Measurements from ENCODE around the gene DCST2. TPM values are rescaled to one million over a fixed set of nuclear protein-coding genes. Genes with fewer than 3 reads are reported as not detected.

The DCST2 gene
- total and polyA plus RNA-seq, 10 of the 15 experiments (the other 5 are each of a cell fraction or from before 2014, with no cell fraction given) = 0.33 to 0.41 (median 0.36) TPM; not detected in 7

- WGBS (ENCODE audit: insufficient coverage, insufficient replicate concordance, low lambda C conversion rate, missing lambda C conversion rate) = under 1% methylated on average over 24 of the region's 38 CpGs
- Histone ChIP-seq H3K9ac (ENCODE audit: control insufficient read depth, insufficient read depth, low read length) (peak overlapping the region; percentile 66; the same call in 1 of the 2 replicates), H3K4me1 (ENCODE audit: control insufficient read depth, insufficient read depth, low read length) (peaks cover 39% of the 10 kb centered on the region), H3K4me2 (ENCODE audit: control insufficient read depth, insufficient read depth) (peak overlapping the region; percentile 36), H2AFZ (ENCODE audit: control insufficient read depth, low read depth, low read length) (peak overlapping the region; percentile 90), H3K9me3 (replicated peaks; ENCODE audit: control insufficient read depth, insufficient read depth, low read length) (no peaks in the 10 kb centered on the region), H3K36me3 (ENCODE audit: control insufficient read depth in 2 of 2, insufficient read depth in 2 of 2, low read length in 1 of 2) (no peaks in the 10 kb centered on the region; a peak in 1 of 4 replicates), H3K4me3 (peak overlapping the region; percentile 98), H3K79me2 (ENCODE audit: control insufficient read depth, insufficient read depth, low read length) (peaks cover 46% of the 10 kb centered on the region), H3K27me3 (replicated peaks in 1 of 2; ENCODE audit: control insufficient read depth in 2 of 2, insufficient read depth in 2 of 2, low read length in 1 of 2) (no peaks in the 10 kb centered on the region), H4K20me1 (ENCODE audit: control insufficient read depth, insufficient read depth) (0 out of 2 replicates have a peak, but pooled peaks cover 2% of the 10 kb centered on the region), H3K27ac (ENCODE audit: control insufficient read depth, insufficient read depth) (peak overlapping the region; percentile 79)
- intact Hi-C loops (cut with micrococcal nuclease; ENCODE audit: unreplicated experiment) (loop anchor here (2.0 to 5.0 kb wide), 3 partner anchors 15 to 65 kb away; partner anchors contain the start of genes PMVK and PYGO2), in situ Hi-C loops (cut with MboI) (no loop called here)
- RAD21 ChIA-PET (ENCODE audit: unreplicated experiment) = interaction anchor here (0.8 to 3.3 kb wide), 4 partner anchors 16 to 83 kb away, joined by 3 to 14 read pairs (median 6); no protein-coding TSS in a partner anchor
- DNase-seq (ENCODE audit: low read depth, low spot score) = peak; percentile 94
- no TSS peak for BruUV-seq (replicated peaks)
- SMC1A ChIA-PET (ENCODE audit: uncharacterized antibody, unreplicated experiment) = interaction anchor here (0.8 to 0.9 kb wide), 4 partner anchors 25 to 60 kb away, joined by 3 to 4 read pairs (median 3); no protein-coding TSS in a partner anchor
- peak; percentile 76 for ATAC-seq
- POLR2A ChIA-PET = interaction anchor here (0.6 to 3.4 kb wide), 8 partner anchors 15 to 799 kb away, joined by 3 to 36 read pairs (median 4); partner anchors contain the start of genes ADAM15, CKS1B, FLAD1 and SHC1
- CTCF ChIA-PET = interaction anchor here (0.6 to 11.0 kb wide), 6 partner anchors 15 to 135 kb away, joined by 3 to 226 read pairs (median 3); partner anchors contain the start of genes CKS1B, FLAD1 and SHC1
- peak; percentile 73 for FAIRE-seq
- TF ChIP-seq RELB (IDR thresholded peaks at IDR 0.05; ENCODE audit: low read depth) = peak; percentile 99
- TF ChIP-seq SP1 (IDR thresholded peaks at IDR 0.05; ENCODE audit: low read depth, low read length) = peak; percentile 93
- TF ChIP-seq TCF12 (IDR thresholded peaks at IDR 0.05; ENCODE audit: low read depth, low read length) = no peak
- TF ChIP-seq ZZZ3 (IDR thresholded peaks at IDR 0.05; ENCODE audit: control insufficient read depth, insufficient read length, low read depth) = no peak
- TF ChIP-seq ELK1 (IDR thresholded peaks at IDR 0.05; ENCODE audit: low read depth, low read length) = no peak
- no peak for TF ChIP-seq LARP7 (IDR thresholded peaks at IDR 0.05)
- no peak for TF ChIP-seq ZSCAN29 (IDR thresholded peaks at IDR 0.05)
- peak; percentile 42 for TF ChIP-seq SKIL (IDR thresholded peaks at IDR 0.05; ENCODE audit: low read depth, poor library complexity, severe bottlenecking)
- peak; percentile 25 for TF ChIP-seq IKZF1 (conservative IDR thresholded peaks at IDR 0.05)
- TF ChIP-seq MEF2A (IDR thresholded peaks at IDR 0.05; ENCODE audit: insufficient read depth, low read depth, low read length) = no peak
- no peak for TF ChIP-seq PRDM15 (CRISPR knock-in tag; IDR thresholded peaks at IDR 0.05)
- 0 out of 2 replicates have a peak, but pooled peaks have one; percentile 25 for TF ChIP-seq TCF3 (IDR thresholded peaks at IDR 0.05; ENCODE audit: borderline replicate concordance, insufficient read depth, low read depth, low read length)
Measured at GRCh38 chr1:155001675-155002463, 31.7 kb downstream of the DCST2 start.
